Fibroblast of the aortic adventitia (primary cell): ENCODE measurements around the gene TBPL1. TPM values are rescaled to one million over a fixed set of nuclear protein-coding genes. Genes with fewer than 3 reads are reported as not detected.

ENCODE experiments used
- DNase-seq: peaks from one replicate; pipeline ENCODE4 v3.0.0-alpha.2; 2010; ENCODE audit warnings: low read depth
- H3K4me3 ChIP-seq: 2 replicates; pipeline ENCODE4 v1.5.1; 2011; ENCODE audit warnings: low read depth, mild to moderate bottlenecking, control low read depth, low read length, moderate library complexity
- CTCF ChIP-seq: IDR thresholded peaks from 2 replicates; pipeline ENCODE4 v1.5.1; 2011; ENCODE audit warnings: mild to moderate bottlenecking, low read length, control low read depth, inconsistent platforms; ENCODE audit not compliant: insufficient read depth
- small RNA-seq: library from RNA; depleted of rRNA; stranded (forward); fragments of <200 nt; gene quantifications from one replicate; pipeline ENCODE3, GENCODE V24; 2012
- total RNA-seq: library from RNA; depleted of rRNA; stranded (reverse); fragments of >200 nt; gene quantifications from 2 replicates; pipeline ENCODE4 v1.2.3, GENCODE V29; 2012; ENCODE audit warnings: low replicate concordance

Gene TBPL1
- total RNA-seq, 1 donor, result 30.2 TPM

GRCh38 chr6:134034961-134035822 is 82.2 kb downstream of the TBPL1 start:
- DNase-seq, result no peak
- TF ChIP-seq CTCF, result no peak

GRCh38 chr6:134035823-134036296 is 82.8 kb downstream of the TBPL1 start:
- no peak for TF ChIP-seq CTCF
- peak; percentile 61 for DNase-seq
- H3K4me3 ChIP-seq, result no peak overlapping the region

More at GRCh38 chr6:134034961-134035822, 82.2 kb downstream of the TBPL1 start:
- H3K4me3 ChIP-seq, result no peak overlapping the region

GRCh38 chr6:134039116-134039515 is 86.1 kb downstream of the TBPL1 start:
- no peak for TF ChIP-seq CTCF
- no peak overlapping the region for H3K4me3 ChIP-seq
- no peak for DNase-seq

Small RNA genes lying within 50 kb of the gene (small RNA-seq; reads per million reads assigned to genes)
- not detected for gene AL449363.1

Other genes starting within 250 kb of the TBPL1 start
- gene TCF21, start 64.1 kb upstream of the TBPL1 start, total RNA-seq, result 2.9 and 5.0 TPM in 2 replicates
- 3.3 and 8.6 TPM in 2 replicates for gene SLC2A12, start 99.4 kb downstream of the TBPL1 start, total RNA-seq